T-cell (primary cell): Measurements from ENCODE around the gene SCIN. TPM values are rescaled to one million over a fixed set of nuclear protein-coding genes. Genes with fewer than 3 reads are reported as not detected.
A peak's percentile ranks its signal among the peaks of the same experiment; 100 is the strongest.

Experiments
- ATAC-seq, 4 experiments: fragments of 200-7000 bp in 3 of 4; fragments of 150-1000 bp in 1 of 4; cut with Tn5 transposase; replicated peaks in 1 of 4; 1 replicate in 3 of 4; 2 replicates in 1 of 4; pipeline ENCODE4 v1.10.0; 2021; ENCODE audit warnings: moderate library complexity in 3 of 4, mild to moderate bottlenecking in 2 of 4, moderate number of reproducible peaks in 1 of 4
- CTCF ChIA-PET, 2 donors: fragments of 300-600 bp; sonication (Branson Sonifier 250); formaldehyde crosslinking; loops; one replicate each; lab custom pipeline; 2022; ENCODE audit warnings: antibody characterized with exemption in 2 of 2; lab: Charles Lee
- POLR2A ChIA-PET, 2 donors: fragments of 300-600 bp; sonication (Branson Sonifier 250); formaldehyde crosslinking; loops; one replicate each; lab custom pipeline; 2022; ENCODE audit warnings: antibody characterized with exemption in 2 of 2; lab: Charles Lee
- DNase-seq, 35 experiments: peaks; one replicate each; pipeline versions ENCODE4 v3.0.0 to v3.0.0-alpha.2; 2013 to 2023
- H3K27ac ChIP-seq: one replicate; pipeline ENCODE4 v1.5.1; 2013; ENCODE audit warnings: low read length
- H3K27me3 ChIP-seq, 2 experiments: replicated peaks in 1 of 2; 1 replicate in 1 of 2; 2 replicates in 1 of 2; pipeline versions ENCODE4 v1.6.1 to v1.7.0; 2013; ENCODE audit warnings: low read length in 1 of 2, mixed read lengths in 1 of 2; ENCODE audit not compliant: control insufficient read depth in 2 of 2, insufficient read depth in 2 of 2; ENCODE audit errors: extremely low read depth in 1 of 2
- H3K36me3 ChIP-seq, 2 donors: 1 replicate in 1 of 2; 2 replicates in 1 of 2; pipeline versions ENCODE4 v1.6.1 to v1.7.0; 2013; ENCODE audit warnings: low read length in 1 of 2; ENCODE audit not compliant: control insufficient read depth in 2 of 2, insufficient read depth in 1 of 2; ENCODE audit errors: extremely low read depth in 1 of 2
- H3K4me1 ChIP-seq, 2 experiments: 1 replicate in 1 of 2; 2 replicates in 1 of 2; pipeline versions ENCODE4 v1.6.1 to v1.7.0; 2013; ENCODE audit warnings: low read length in 2 of 2, mixed read lengths in 1 of 2; ENCODE audit not compliant: insufficient read depth in 2 of 2, control insufficient read depth in 1 of 2; ENCODE audit errors: extremely low read depth in 1 of 2
- H3K4me3 ChIP-seq, 2 donors: 1 replicate in 1 of 2; 2 replicates in 1 of 2; pipeline versions ENCODE4 v1.5.1 to v1.7.0; 2013; ENCODE audit warnings: mild to moderate bottlenecking in 2 of 2, low read length in 1 of 2, moderate library complexity in 1 of 2; ENCODE audit not compliant: control insufficient read depth in 1 of 2; ENCODE audit errors: extremely low read depth in 1 of 2
- H3K9me3 ChIP-seq: 2 replicates; pipeline ENCODE4 v1.7.0; 2013
- H3K27ac Mint-ChIP-seq, 2 donors: one replicate each; pipeline ENCODE4 v1.8.0; 2020 to 2021; ENCODE audit warnings: mild to moderate bottlenecking in 2 of 2, mixed read lengths in 2 of 2
- H3K27me3 Mint-ChIP-seq, 2 donors: one replicate each; pipeline ENCODE4 v1.8.0; 2021 to 2022; ENCODE audit warnings: mixed read lengths in 2 of 2
- H3K36me3 Mint-ChIP-seq: one replicate; pipeline ENCODE4 v1.8.0; 2021; ENCODE audit warnings: mixed read lengths
- H3K4me1 Mint-ChIP-seq, 3 donors: one replicate each; pipeline ENCODE4 v1.8.0; 2020 to 2022; ENCODE audit warnings: mixed read lengths in 3 of 3, mild to moderate bottlenecking in 1 of 3
- H3K4me3 Mint-ChIP-seq, 3 donors: one replicate each; pipeline ENCODE4 v1.8.0; 2020 to 2022; ENCODE audit warnings: mild to moderate bottlenecking in 3 of 3, mixed read lengths in 3 of 3, moderate library complexity in 3 of 3
- H3K9me3 Mint-ChIP-seq, 3 donors: one replicate each; pipeline ENCODE4 v1.8.0; 2020 to 2022; ENCODE audit warnings: mixed read lengths in 3 of 3
- WGBS: methylation state at CpG from one replicate; pipeline ENCODE4 v1.1.5; 2013; ENCODE audit warnings: missing lambda C conversion rate; ENCODE audit not compliant: insufficient coverage; 5-methylcytosine and 5-hydroxymethylcytosine counted together
- total RNA-seq, 35 experiments: library from RNA in 6 of 35; stranded (reverse) in 6 of 35; fragments of 120-200 nt in 1 of 35; gene quantifications; one replicate each; pipeline versions ENCODE4 v1.2.1 to v1.2.4 and lab custom pipeline; 2013 to 2026

SCIN gene
- total RNA-seq, 5 donors from 2014 or later (not counting 1 experiment from before 2014, with no cell fraction given), result 0.05 to 0.57 (median 0.14) TPM; not detected in 1

- Mint-ChIP-seq H3K27ac (peak overlapping the region; percentile 16 to 34), H3K9me3 (no peaks in the 10 kb centered on the region), H3K4me1 (peaks cover 25 to 30% (median 27%) of the 10 kb centered on the region in 3 donors), H3K27me3 (no peaks in the 10 kb centered on the region), H3K4me3 (no peak overlapping the region), H3K36me3 (peaks cover under 1% of the 10 kb centered on the region)
- Histone ChIP-seq H3K36me3 (no peaks in the 10 kb centered on the region), H3K9me3 (no peaks in the 10 kb centered on the region), H3K27ac (no peak overlapping the region), H3K27me3 (no peaks in the 10 kb centered on the region), H3K4me1 (peaks cover 4 to 7% of the 10 kb centered on the region in 2 experiments), H3K4me3 (no peak overlapping the region)
- DNase-seq (peak in 1 of 35 experiments; percentile 31), ATAC-seq (no peak)
- CTCF ChIA-PET, result interaction anchor here (0.7 to 1.4 kb wide), 3 partner anchors 9 to 48 kb away, joined by 3 to 4 read pairs (median 4); no protein-coding TSS in a partner anchor
- 80% methylated on average over 1 of the region's 2 CpGs for WGBS
- POLR2A ChIA-PET, result no interaction called here
Measured at GRCh38 chr7:12683678-12684585, 113.4 kb downstream of the SCIN start.

GRCh38 chr7:12684733-12685132, 114.2 kb downstream of the SCIN start:
- ChIA-PET POLR2A (no interaction called here), CTCF (interaction anchor here (0.7 to 1.4 kb wide), 3 partner anchors 10 to 382 kb away, joined by 4 read pairs; no protein-coding TSS in a partner anchor)
- 94% methylated on average over 13 of the region's 19 CpGs for WGBS
- Mint-ChIP-seq H3K27ac (peak overlapping the region; percentile 2 to 23), H3K9me3 (no peaks in the 10 kb centered on the region), H3K4me3 (no peak overlapping the region), H3K27me3 (no peaks in the 10 kb centered on the region), H3K4me1 (peaks cover 30 to 38% (median 35%) of the 10 kb centered on the region in 3 donors), H3K36me3 (peaks cover 3% of the 10 kb centered on the region)
- H3K36me3 ChIP-seq, result no peaks in the 10 kb centered on the region
- ATAC-seq (no peak), DNase-seq (no peak)
- H3K4me1 ChIP-seq, result peaks cover 4 to 7% of the 10 kb centered on the region in 2 experiments
- no peak overlapping the region for H3K4me3 ChIP-seq
- no peaks in the 10 kb centered on the region for H3K9me3 ChIP-seq
- H3K27me3 ChIP-seq, result no peaks in the 10 kb centered on the region
- H3K27ac ChIP-seq, result no peak overlapping the region

GRCh38 chr7:12685550-12685949, 115.0 kb downstream of the SCIN start:
- Mint-ChIP-seq H3K27me3 (no peaks in the 10 kb centered on the region), H3K27ac (peak overlapping the region; percentile 63 to 95), H3K9me3 (no peaks in the 10 kb centered on the region), H3K4me3 (peak overlapping the region; percentile 48 to 95 (median 95)), H3K4me1 (peaks cover 33 to 42% (median 41%) of the 10 kb centered on the region in 3 donors), H3K36me3 (peaks cover 3% of the 10 kb centered on the region)
- 67% methylated on average over 3 of the region's 13 CpGs for WGBS
- no peaks in the 10 kb centered on the region for H3K27me3 ChIP-seq
- ATAC-seq (no peak), DNase-seq (peak in 33 of 35 experiments; percentile 8 to 70 (median 35))
- H3K36me3 ChIP-seq, result no peaks in the 10 kb centered on the region
- no peak overlapping the region for H3K4me3 ChIP-seq
- POLR2A ChIA-PET, result interaction anchor here (0.6 to 2.3 kb wide), 2 partner anchors 50 to 577 kb away, joined by 4 to 18 read pairs; no protein-coding TSS in a partner anchor
- no peaks in the 10 kb centered on the region for H3K9me3 ChIP-seq
- CTCF ChIA-PET, result interaction anchor here (0.5 to 3.0 kb wide), 5 partner anchors 10 to 562 kb away, joined by 3 to 17 read pairs (median 4); no protein-coding TSS in a partner anchor
- peaks cover 4 to 7% of the 10 kb centered on the region in 2 experiments for H3K4me1 ChIP-seq
- peak overlapping the region; percentile 97 for H3K27ac ChIP-seq

- ChIA-PET CTCF (interaction anchor here (0.5 to 3.0 kb wide), 11 partner anchors 10 to 561 kb away, joined by 3 to 17 read pairs (median 6); partner anchors contain the start of gene TMEM106B (in 1 of the 2)), POLR2A (interaction anchor here in 1 of 2 donors (0.5 to 2.3 kb wide), 4 partner anchors 10 to 380 kb away, joined by 3 to 18 read pairs (median 7); no protein-coding TSS in a partner anchor)
- Mint-ChIP-seq H3K4me3 (peak overlapping the region; percentile 93 to 95 (median 95)), H3K27ac (peak overlapping the region; percentile 93 to 95), H3K9me3 (no peaks in the 10 kb centered on the region), H3K36me3 (peaks cover 3% of the 10 kb centered on the region), H3K27me3 (no peaks in the 10 kb centered on the region), H3K4me1 (peaks cover 33 to 44% (median 41%) of the 10 kb centered on the region in 3 donors)
- Histone ChIP-seq H3K9me3 (no peaks in the 10 kb centered on the region), H3K27ac (peak overlapping the region; percentile 97), H3K27me3 (no peaks in the 10 kb centered on the region), H3K4me1 (peaks cover 4 to 7% of the 10 kb centered on the region in 2 experiments), H3K4me3 (peak overlapping the region; percentile 82 to 87), H3K36me3 (no peaks in the 10 kb centered on the region)
- WGBS, result 2% methylated on average over 50 of the region's 54 CpGs
- ATAC-seq (peak; percentile 79 to 85 (median 83)), DNase-seq (peak; percentile 91 to 99 (median 96))
Measured at GRCh38 chr7:12686234-12686890, 115.8 kb downstream of the SCIN start.

- peak; percentile 69 to 90 (median 81) for DNase-seq
- peak within 1 kb of the TSS; percentile 93 to 95 (median 95) for H3K4me3 Mint-ChIP-seq
- peaks cover 4 to 7% of the 10 kb centered on the region in 2 experiments for H3K4me1 ChIP-seq
- POLR2A ChIA-PET, result interaction anchor here (0.5 to 2.3 kb wide), 7 partner anchors 9 to 1456 kb away, joined by 3 to 18 read pairs (median 3); no protein-coding TSS in a partner anchor
- no peaks in the 10 kb centered on the region for H3K9me3 Mint-ChIP-seq
- H3K27ac ChIP-seq, result peak within 1 kb of the TSS; percentile 97
- H3K27me3 ChIP-seq, result no peaks in the 10 kb centered on the region
- H3K4me1 Mint-ChIP-seq, result peaks cover 33 to 45% (median 41%) of the 10 kb centered on the region in 3 donors
- H3K36me3 Mint-ChIP-seq, result peaks cover 3% of the 10 kb centered on the region
- peak; percentile 53 to 73 (median 67) for ATAC-seq
- no peaks in the 10 kb centered on the region for H3K36me3 ChIP-seq
- peak within 1 kb of the TSS; percentile 93 to 95 for H3K27ac Mint-ChIP-seq
- CTCF ChIA-PET, result interaction anchor here (0.7 to 3.0 kb wide), 10 partner anchors 10 to 476 kb away, joined by 3 to 17 read pairs (median 6); partner anchors contain the start of gene TMEM106B (in 1 of the 2)
- WGBS, result under 1% methylated on average over 73 of the region's 73 CpGs
- H3K9me3 ChIP-seq, result no peaks in the 10 kb centered on the region
- no peaks in the 10 kb centered on the region for H3K27me3 Mint-ChIP-seq
- peak within 1 kb of the TSS; percentile 82 to 87 for H3K4me3 ChIP-seq
Measured at GRCh38 chr7:12686891-12687717, 116.6 kb downstream of the SCIN start, which contains the start of gene ARL4A. TSS of gene ARL4A (plus strand) at chr7:12687633. CDS start at chr7:12688255, 622 bp downstream.
